ENCODE measurements around the gene MYH15.

MYH15 gene

DNA sequence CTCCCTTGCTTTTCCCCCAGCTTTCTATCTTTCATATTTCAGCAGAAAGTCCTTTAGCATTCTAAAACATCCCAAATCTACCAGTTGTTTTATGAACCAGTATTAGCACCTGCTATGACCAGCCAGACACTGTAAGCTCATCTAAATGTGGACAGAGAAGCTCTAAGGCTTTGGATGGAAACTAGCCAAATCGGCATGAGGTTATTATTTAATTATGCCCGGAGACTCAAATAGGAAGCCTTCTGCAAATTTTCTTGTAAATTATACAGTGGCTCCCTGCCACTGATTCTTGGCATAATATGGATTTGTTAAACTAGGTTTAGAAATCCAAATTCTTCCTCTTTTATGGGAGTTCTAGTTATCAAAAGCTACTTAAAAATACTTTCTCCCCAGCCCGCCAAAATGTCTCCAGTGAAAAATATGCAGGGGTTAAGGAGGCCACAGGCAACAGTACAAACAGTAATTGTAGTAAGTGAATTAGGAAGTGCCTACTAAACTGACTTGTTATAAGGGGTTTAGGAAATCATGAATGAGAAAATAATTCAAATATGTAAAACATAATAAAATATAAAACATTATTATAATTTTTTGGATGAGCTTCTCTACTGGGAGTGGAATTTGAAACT is 15.4 kb downstream of the MYH15 start:
- H3K27ac ChIP-seq, result no peak overlapping the region
- no peak for DNase-seq (ENCODE audit: low spot score)
- POLR2A ChIA-PET (ENCODE audit: low non-redundant PET), result no interaction called here
- TF ChIP-seq, protein P1, sequence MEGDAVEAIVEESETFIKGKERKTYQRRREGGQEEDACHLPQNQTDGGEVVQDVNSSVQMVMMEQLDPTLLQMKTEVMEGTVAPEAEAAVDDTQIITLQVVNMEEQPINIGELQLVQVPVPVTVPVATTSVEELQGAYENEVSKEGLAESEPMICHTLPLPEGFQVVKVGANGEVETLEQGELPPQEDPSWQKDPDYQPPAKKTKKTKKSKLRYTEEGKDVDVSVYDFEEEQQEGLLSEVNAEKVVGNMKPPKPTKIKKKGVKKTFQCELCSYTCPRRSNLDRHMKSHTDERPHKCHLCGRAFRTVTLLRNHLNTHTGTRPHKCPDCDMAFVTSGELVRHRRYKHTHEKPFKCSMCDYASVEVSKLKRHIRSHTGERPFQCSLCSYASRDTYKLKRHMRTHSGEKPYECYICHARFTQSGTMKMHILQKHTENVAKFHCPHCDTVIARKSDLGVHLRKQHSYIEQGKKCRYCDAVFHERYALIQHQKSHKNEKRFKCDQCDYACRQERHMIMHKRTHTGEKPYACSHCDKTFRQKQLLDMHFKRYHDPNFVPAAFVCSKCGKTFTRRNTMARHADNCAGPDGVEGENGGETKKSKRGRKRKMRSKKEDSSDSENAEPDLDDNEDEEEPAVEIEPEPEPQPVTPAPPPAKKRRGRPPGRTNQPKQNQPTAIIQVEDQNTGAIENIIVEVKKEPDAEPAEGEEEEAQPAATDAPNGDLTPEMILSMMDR (conservative IDR thresholded peaks at IDR 0.05; ENCODE audit: low read depth), result no peak
- CTCF ChIA-PET, result interaction anchor here (0.7 to 1.2 kb wide), 3 partner anchors 21 to 1320 kb away, joined by 3 read pairs; no protein-coding TSS in a partner anchor

- ChIA-PET POLR2A (ENCODE audit: low non-redundant PET) (no interaction called here), CTCF (interaction anchor here (1.0 to 1.2 kb wide), 2 partner anchors 22 to 363 kb away, joined by 3 to 4 read pairs; no protein-coding TSS in a partner anchor)
- TF ChIP-seq, protein P1 (conservative IDR thresholded peaks at IDR 0.05; ENCODE audit: low read depth), result peak; percentile 47
- peak; percentile 15 for DNase-seq (ENCODE audit: low spot score)
- no peak overlapping the region for H3K27ac ChIP-seq
These were observed 16.5 kb downstream of the MYH15 start for GRCh38 chr3:108493862-108494261.

DNA sequence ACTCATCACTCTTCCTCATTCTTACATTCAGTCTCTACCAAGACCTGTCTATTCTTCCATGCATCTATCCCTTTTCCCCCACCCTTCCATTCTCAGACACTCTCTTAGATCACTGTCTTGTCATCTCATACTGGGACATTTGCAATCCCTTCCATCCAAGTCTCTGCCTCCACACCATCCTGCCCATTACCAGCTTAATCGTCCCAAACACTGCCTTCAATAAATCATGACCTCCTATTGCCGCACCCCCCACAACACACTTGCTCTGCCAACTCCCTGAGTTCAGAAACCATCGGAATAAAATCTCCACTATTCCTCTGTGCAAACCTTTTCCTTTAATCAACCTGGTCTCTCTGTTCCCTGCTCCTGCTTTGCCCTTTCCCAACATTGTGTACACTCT is 18.9 kb downstream of the MYH15 start:
- TF ChIP-seq, protein P1 (conservative IDR thresholded peaks at IDR 0.05; ENCODE audit: low read depth), result no peak
- POLR2A ChIA-PET (ENCODE audit: low non-redundant PET), result no interaction called here
- no peak overlapping the region for H3K27ac ChIP-seq
- no peak for DNase-seq (ENCODE audit: low spot score)
- CTCF ChIA-PET, result interaction anchor here (0.7 kb wide), 2 partner anchors 103 to 295 kb away, joined by 3 to 4 read pairs; no protein-coding TSS in a partner anchor

GRCh38 chr3:108489776-108490175 is 20.6 kb downstream of the MYH15 start:
- TF ChIP-seq, protein P1 (conservative IDR thresholded peaks at IDR 0.05; ENCODE audit: low read depth), result peak; percentile 68
- H3K27ac ChIP-seq, result no peak overlapping the region
- ChIA-PET CTCF (interaction anchor here (0.6 to 1.8 kb wide), 3 partner anchors 36 to 1887 kb away, joined by 3 to 8 read pairs (median 3); no protein-coding TSS in a partner anchor), POLR2A (ENCODE audit: low non-redundant PET) (interaction anchor here (0.7 kb wide), 1 partner anchor 100 kb away, joined by 4 read pairs; the partner anchor contains the start of genes CIP2A and DZIP3)
- peak; percentile 50 for DNase-seq (ENCODE audit: low spot score)

- CTCF ChIA-PET, result interaction anchor here (0.6 to 3.1 kb wide), 3 partner anchors 11 to 265 kb away, joined by 5 to 14 read pairs (median 8); no protein-coding TSS in a partner anchor
- H3K27ac ChIP-seq, result no peak overlapping the region
- no peak for DNase-seq (ENCODE audit: low spot score)
- POLR2A ChIA-PET (ENCODE audit: low non-redundant PET), result no interaction called here
- TF ChIP-seq, protein P1 (conservative IDR thresholded peaks at IDR 0.05; ENCODE audit: low read depth), result no peak
These were observed 21.8 kb downstream of the MYH15 start for GRCh38 chr3:108488631-108489030.

DNA sequence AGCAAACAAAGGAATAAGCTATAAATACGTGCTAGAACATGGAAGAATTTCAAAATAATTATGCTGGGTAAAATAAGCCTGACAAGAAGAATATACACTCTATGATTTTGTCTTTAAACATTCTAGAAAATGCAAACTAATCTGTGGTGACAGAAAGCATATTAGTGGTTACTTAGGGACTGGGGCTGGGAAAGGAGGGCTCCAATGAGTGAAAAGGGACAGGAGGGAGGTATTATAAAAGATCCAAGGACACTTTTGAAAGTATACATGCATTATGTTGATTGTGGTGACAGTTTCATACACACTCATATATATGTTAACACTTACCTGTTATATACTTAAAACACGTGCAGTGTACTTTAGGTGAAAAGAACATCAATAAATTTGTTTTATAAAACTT is 23.0 kb downstream of the MYH15 start:
- ChIA-PET POLR2A (ENCODE audit: low non-redundant PET) (no interaction called here), CTCF (interaction anchor here (0.6 to 3.1 kb wide), 4 partner anchors 10 to 66 kb away, joined by 3 to 14 read pairs (median 6); no protein-coding TSS in a partner anchor)
- H3K27ac ChIP-seq, result no peak overlapping the region
- TF ChIP-seq, protein P1 (conservative IDR thresholded peaks at IDR 0.05; ENCODE audit: low read depth), result no peak
- DNase-seq (ENCODE audit: low spot score), result no peak

All from RWPE1 (cell line).